ENCODE results near the gene KCNIP4. TPM values are rescaled to one million over a fixed set of nuclear protein-coding genes. Genes with fewer than 3 reads are reported as not detected.

The KCNIP4 gene
- total and polyA plus RNA-seq, 4 donors, result not detected

GRCh38 chr4:20682853-20683252 is 1265.7 kb downstream of the KCNIP4 start:
- no peaks in the 10 kb centered on the region for H3K4me1 ChIP-seq (ENCODE audit: control insufficient read depth in 1 of 2, insufficient read depth in 2 of 2, low read length in 2 of 2)
- H3K9me3 ChIP-seq (ENCODE audit: control insufficient read depth, low read length), result no peaks in the 10 kb centered on the region
- H3K4me3 ChIP-seq (ENCODE audit: low read length in 2 of 2), result no peak overlapping the region
- H3K36me3 ChIP-seq (ENCODE audit: control insufficient read depth in 1 of 2, insufficient read depth in 2 of 2, low read length in 1 of 2), result no peaks in the 10 kb centered on the region
- no peak for DNase-seq
- no peak overlapping the region for H3K27ac ChIP-seq (ENCODE audit: low read depth in 1 of 2, low read length in 2 of 2)
- 76 to 88% methylated on average over 3 of the region's 3 CpGs for WGBS, 2 donors
- no peak for ATAC-seq (ENCODE audit: low FRiP score)
- H3K27me3 ChIP-seq (ENCODE audit: control insufficient read depth in 1 of 2, insufficient read depth in 2 of 2, low read length in 1 of 2), result no peaks in the 10 kb centered on the region
- intact Hi-C loops (cut with DNase I), result loop anchor here (5.0 to 10.0 kb wide), 3 partner anchors 258 to 1996 kb away; no protein-coding TSS in a partner anchor

- Histone ChIP-seq H3K4me3 (ENCODE audit: low read length in 2 of 2) (no peak overlapping the region), H3K27ac (ENCODE audit: low read depth in 1 of 2, low read length in 2 of 2) (no peak overlapping the region), H3K36me3 (ENCODE audit: control insufficient read depth in 1 of 2, insufficient read depth in 2 of 2, low read length in 1 of 2) (no peaks in the 10 kb centered on the region), H3K9me3 (ENCODE audit: control insufficient read depth, low read length) (peaks cover 1% of the 10 kb centered on the region), H3K4me1 (ENCODE audit: control insufficient read depth in 1 of 2, insufficient read depth in 2 of 2, low read length in 2 of 2) (no peaks in the 10 kb centered on the region), H3K27me3 (ENCODE audit: control insufficient read depth in 1 of 2, insufficient read depth in 2 of 2, low read length in 1 of 2) (peaks cover 0 to 2% of the 10 kb centered on the region in 2 donors)
- WGBS, 2 donors, result 36 to 52% methylated on average over 1 of the region's 1 CpG
- ATAC-seq (ENCODE audit: low FRiP score) (no peak), DNase-seq (no peak)
- intact Hi-C loops (cut with DNase I), result loop anchor here (5.0 to 10.0 kb wide), 3 partner anchors 256 to 1994 kb away; no protein-coding TSS in a partner anchor
These were observed 1267.3 kb downstream of the KCNIP4 start for GRCh38 chr4:20681271-20681670.

DNA sequence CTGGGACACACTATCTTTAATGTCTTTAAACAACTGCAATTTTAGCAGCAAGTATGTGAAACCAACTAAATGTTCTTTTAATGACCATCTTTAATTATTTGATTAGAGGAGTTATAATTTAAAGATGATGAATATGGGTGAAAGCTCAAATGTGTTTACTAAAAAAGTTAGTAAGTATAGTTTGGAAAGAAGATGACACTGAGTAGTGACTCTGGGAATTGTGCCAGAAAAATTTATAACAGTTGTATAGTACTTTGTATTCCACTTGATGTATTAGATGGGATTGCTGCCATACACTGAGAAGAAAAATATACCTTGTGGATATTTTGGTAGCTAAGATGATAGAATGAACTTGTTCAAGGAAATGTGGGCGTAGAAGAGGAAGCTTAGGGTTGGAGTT is 1267.8 kb downstream of the KCNIP4 start:
- H3K4me1 ChIP-seq (ENCODE audit: control insufficient read depth in 1 of 2, insufficient read depth in 2 of 2, low read length in 2 of 2), result no peaks in the 10 kb centered on the region
- no peak overlapping the region for H3K4me3 ChIP-seq (ENCODE audit: low read length in 2 of 2)
- H3K27me3 ChIP-seq (ENCODE audit: control insufficient read depth in 1 of 2, insufficient read depth in 2 of 2, low read length in 1 of 2), result peaks cover 0 to 2% of the 10 kb centered on the region in 2 donors
- DNase-seq (no peak), ATAC-seq (ENCODE audit: low FRiP score) (no peak)
- WGBS, 2 donors, result 53 to 72% methylated on average over 1 of the region's 1 CpG
- H3K36me3 ChIP-seq (ENCODE audit: control insufficient read depth in 1 of 2, insufficient read depth in 2 of 2, low read length in 1 of 2), result no peaks in the 10 kb centered on the region
- intact Hi-C loops (cut with DNase I), result loop anchor here (5.0 to 10.0 kb wide), 3 partner anchors 256 to 1993 kb away; no protein-coding TSS in a partner anchor
- H3K27ac ChIP-seq (ENCODE audit: low read depth in 1 of 2, low read length in 2 of 2), result no peak overlapping the region
- H3K9me3 ChIP-seq (ENCODE audit: control insufficient read depth, low read length), result peaks cover 1% of the 10 kb centered on the region

DNA sequence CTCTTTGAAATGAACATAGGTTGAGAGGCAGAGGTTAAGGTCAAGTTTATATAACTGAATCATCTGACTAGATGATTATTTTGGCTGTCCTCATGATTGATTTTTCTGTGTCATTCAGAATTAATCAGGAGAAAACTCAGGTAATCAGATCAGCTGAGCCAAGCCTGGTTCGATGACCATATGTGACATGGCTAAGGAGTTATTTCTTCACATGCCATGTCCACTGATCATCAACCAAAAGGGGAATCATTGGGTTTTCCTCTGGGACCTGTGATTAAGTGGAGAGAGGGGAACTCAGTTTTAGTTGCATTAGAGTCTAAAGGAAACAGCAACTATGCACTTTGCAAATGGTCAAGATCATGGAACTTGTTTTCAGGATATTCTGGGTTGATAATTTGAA is 1268.6 kb downstream of the KCNIP4 start:
- H3K4me1 ChIP-seq (ENCODE audit: control insufficient read depth in 1 of 2, insufficient read depth in 2 of 2, low read length in 2 of 2), result no peaks in the 10 kb centered on the region
- 24 to 30% methylated on average over 1 of the region's 1 CpG for WGBS, 2 donors

More for the DNA sequence above, 1268.6 kb downstream of the KCNIP4 start:
- ATAC-seq (ENCODE audit: low FRiP score) (no peak), DNase-seq (no peak)
- Histone ChIP-seq H3K27ac (ENCODE audit: low read depth in 1 of 2, low read length in 2 of 2) (no peak overlapping the region), H3K4me3 (ENCODE audit: low read length in 2 of 2) (no peak overlapping the region), H3K36me3 (ENCODE audit: control insufficient read depth in 1 of 2, insufficient read depth in 2 of 2, low read length in 1 of 2) (no peaks in the 10 kb centered on the region), H3K9me3 (ENCODE audit: control insufficient read depth, low read length) (peaks cover 1% of the 10 kb centered on the region), H3K27me3 (ENCODE audit: control insufficient read depth in 1 of 2, insufficient read depth in 2 of 2, low read length in 1 of 2) (peaks cover 0 to 2% of the 10 kb centered on the region in 2 donors)
- intact Hi-C loops (cut with DNase I), result loop anchor here (5.0 to 10.0 kb wide), 3 partner anchors 255 to 1993 kb away; no protein-coding TSS in a partner anchor

Small RNA genes lying within 50 kb of the gene (microRNA-seq; reads per million reads assigned to microRNA genes)
- gene MIR7978, result 0 reads per million in 2 donors
